Measurements from ENCODE around the gene HOXD9.

DNA sequence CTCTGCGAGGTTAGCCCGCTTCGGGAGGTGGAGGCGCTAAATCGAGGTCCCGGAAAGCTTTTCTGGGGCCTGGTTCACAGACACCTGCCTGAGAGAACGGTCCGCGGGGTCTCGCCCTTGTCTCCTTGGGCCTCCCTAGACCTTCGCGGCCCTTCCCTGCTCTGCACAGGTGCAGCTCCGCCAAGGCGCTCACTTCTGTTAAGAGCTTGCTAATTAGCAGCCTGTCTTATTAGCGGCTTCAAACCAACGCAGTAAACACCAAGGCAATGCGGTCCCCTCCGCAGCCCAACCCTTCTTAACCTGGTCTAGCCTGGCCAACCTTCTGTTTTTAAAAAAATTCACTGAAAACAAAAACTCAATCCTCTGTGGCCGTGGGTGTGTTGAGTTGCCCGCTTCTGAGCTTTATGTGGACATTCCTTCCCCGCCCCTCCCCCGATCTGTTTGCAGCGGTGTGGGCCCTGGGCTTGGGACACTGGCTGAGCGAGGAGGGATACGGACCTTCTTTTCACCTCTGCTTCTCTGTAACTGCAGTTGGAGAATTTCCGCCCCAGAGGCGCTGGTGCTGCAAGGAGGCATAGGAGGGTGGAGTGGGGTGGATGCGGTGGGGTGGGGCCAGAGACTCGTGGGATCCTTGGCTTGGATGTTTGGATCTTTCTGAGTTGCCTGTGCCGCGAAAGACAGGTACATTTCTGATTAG lies 25.4 kb downstream of the HOXD9 start:
- TF ChIP-seq, protein P1, sequence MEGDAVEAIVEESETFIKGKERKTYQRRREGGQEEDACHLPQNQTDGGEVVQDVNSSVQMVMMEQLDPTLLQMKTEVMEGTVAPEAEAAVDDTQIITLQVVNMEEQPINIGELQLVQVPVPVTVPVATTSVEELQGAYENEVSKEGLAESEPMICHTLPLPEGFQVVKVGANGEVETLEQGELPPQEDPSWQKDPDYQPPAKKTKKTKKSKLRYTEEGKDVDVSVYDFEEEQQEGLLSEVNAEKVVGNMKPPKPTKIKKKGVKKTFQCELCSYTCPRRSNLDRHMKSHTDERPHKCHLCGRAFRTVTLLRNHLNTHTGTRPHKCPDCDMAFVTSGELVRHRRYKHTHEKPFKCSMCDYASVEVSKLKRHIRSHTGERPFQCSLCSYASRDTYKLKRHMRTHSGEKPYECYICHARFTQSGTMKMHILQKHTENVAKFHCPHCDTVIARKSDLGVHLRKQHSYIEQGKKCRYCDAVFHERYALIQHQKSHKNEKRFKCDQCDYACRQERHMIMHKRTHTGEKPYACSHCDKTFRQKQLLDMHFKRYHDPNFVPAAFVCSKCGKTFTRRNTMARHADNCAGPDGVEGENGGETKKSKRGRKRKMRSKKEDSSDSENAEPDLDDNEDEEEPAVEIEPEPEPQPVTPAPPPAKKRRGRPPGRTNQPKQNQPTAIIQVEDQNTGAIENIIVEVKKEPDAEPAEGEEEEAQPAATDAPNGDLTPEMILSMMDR (IDR thresholded peaks at IDR 0.05), result no peak
- no peak for TF ChIP-seq POLR2A (IDR thresholded peaks at IDR 0.05)

Measured in body of pancreas (tissue), 4 donors.